K562 (cell line): ENCODE measurements around the gene TRAPPC1. TPM values are rescaled to one million over a fixed set of nuclear protein-coding genes. Genes with fewer than 3 reads are reported as not detected.

Source experiments
- ATAC-seq: fragments of 200-7000 bp; cut with Tn5 transposase; 3 replicates; pipeline ENCODE4 v1.9.1; 2020; ENCODE audit warnings: moderate library complexity
- BruUV-seq: library from RNA; stranded (reverse); fragments of 400-500 nt; replicated peaks from 2 replicates; lab custom pipeline; 2021; lab: Mats Ljungman, UMichigan
- CTCF ChIA-PET: fragments of 300-600 bp; formaldehyde crosslinking; extraction: SDS; loops from one replicate; lab custom pipeline; 2021; ENCODE audit warnings: low intra/inter-chr PET ratio; lab: Yijun Ruan, JAX
- POLR2A ChIA-PET: fragments of 300-600, 350-650 bp; sonication (Branson Sonifier 250); formaldehyde crosslinking; extraction: SDS; loops from one replicate; lab custom pipeline; 2021; ENCODE audit warnings: antibody characterized with exemption, inconsistent platforms; lab: Yijun Ruan, JAX
- DNase-seq, 4 experiments: peaks; one replicate each; pipeline versions ENCODE4 v3.0.0 to v3.0.0-alpha.2; 2011 to 2018; ENCODE audit warnings: low spot score in 3 of 4, mixed read lengths in 3 of 4; ENCODE audit errors: extremely low read depth in 1 of 4
- FAIRE-seq: peaks from 2 replicates; lab custom pipeline; 2011; peaks lifted over from hg19 to GRCh38; lab: Jason Lieb, UNC
- H2AFZ ChIP-seq: 2 replicates; pipeline ENCODE4 v1.6.0; 2011; ENCODE audit warnings: low read depth, low read length, control low read depth, inconsistent platforms
- H3K27ac ChIP-seq: fragments of 200-600 bp; 3 replicates; pipeline ENCODE4 v1.8.0; 2011; ENCODE audit warnings: low read depth, mild to moderate bottlenecking, control low read depth, inconsistent platforms, low read length, moderate library complexity, mixed read lengths; ENCODE audit errors: extremely low read depth
- H3K27me3 ChIP-seq, 2 experiments: fragments of 300-600 bp in 1 of 2; 2 replicates in 1 of 2; 3 replicates in 1 of 2; pipeline versions ENCODE4 v1.6.0 to v1.8.0; 2011; ENCODE audit warnings: inconsistent platforms in 2 of 2, low read length in 2 of 2, mild to moderate bottlenecking in 1 of 2, mixed read lengths in 1 of 2, moderate library complexity in 1 of 2; ENCODE audit not compliant: control insufficient read depth in 2 of 2, insufficient read depth in 2 of 2
- H3K36me3 ChIP-seq: fragments of 300-600 bp; 3 replicates; pipeline ENCODE4 v1.8.0; 2011; ENCODE audit warnings: mild to moderate bottlenecking, low read length, inconsistent platforms; ENCODE audit not compliant: control insufficient read depth, insufficient read depth
- H3K4me1 ChIP-seq, 2 experiments: fragments of 200-600 bp in 1 of 2; replicated peaks in 1 of 2; 2 replicates in 1 of 2; 3 replicates in 1 of 2; pipeline versions ENCODE4 v1.5.1 to v1.8.0; 2011; ENCODE audit warnings: inconsistent platforms in 2 of 2, low read length in 2 of 2, mild to moderate bottlenecking in 1 of 2, mixed read lengths in 1 of 2, moderate library complexity in 1 of 2; ENCODE audit not compliant: control insufficient read depth in 2 of 2, insufficient read depth in 2 of 2
- H3K4me2 ChIP-seq: 2 replicates; pipeline ENCODE4 v1.6.1; 2011; ENCODE audit warnings: low read length, control low read depth, inconsistent platforms, mixed read lengths; ENCODE audit not compliant: insufficient read depth
- H3K4me3 ChIP-seq: fragments of 200-600 bp; sonication (generic), shearing (Covaris generic); 2 replicates; pipeline ENCODE4 v1.5.1; 2016; ENCODE audit warnings: control low read depth, inconsistent platforms
- H3K79me2 ChIP-seq: fragments of 200-600 bp; 3 replicates; pipeline ENCODE4 v1.8.0; 2011; ENCODE audit warnings: low read length, inconsistent platforms; ENCODE audit not compliant: control insufficient read depth, insufficient read depth
- H3K9ac ChIP-seq, 2 experiments: 2 replicates each; pipeline versions ENCODE4 v1.6.0 to v1.6.1; 2011; ENCODE audit warnings: low read depth in 2 of 2, low read length in 2 of 2, control low read depth in 1 of 2, inconsistent platforms in 1 of 2, mild to moderate bottlenecking in 1 of 2, mixed read lengths in 1 of 2; ENCODE audit not compliant: insufficient read depth in 1 of 2
- H3K9me1 ChIP-seq: one replicate; pipeline ENCODE4 v1.6.0; 2011; ENCODE audit warnings: inconsistent platforms, mild to moderate bottlenecking, low read length, moderate library complexity; ENCODE audit not compliant: control insufficient read depth, insufficient read depth
- H3K9me3 ChIP-seq: replicated peaks from 2 replicates; pipeline ENCODE4 v1.5.1; 2011; ENCODE audit warnings: low read depth, low read length, inconsistent platforms; ENCODE audit not compliant: control insufficient read depth, insufficient read depth
- H4K20me1 ChIP-seq: replicated peaks from 2 replicates; pipeline ENCODE4 v1.6.1; 2011; ENCODE audit warnings: low read length, inconsistent platforms, mixed read lengths; ENCODE audit not compliant: control insufficient read depth, insufficient read depth
- CHD2 ChIP-seq: IDR thresholded peaks from 2 replicates; pipeline ENCODE4 v1.6.1; 2011; ENCODE audit warnings: low read depth, low read length
- ERF ChIP-seq: fragments of 450-650 bp; formaldehyde crosslinking; IDR thresholded peaks from 2 replicates; pipeline ENCODE4 v1.4.0; 2020; ENCODE audit warnings: mild to moderate bottlenecking, mixed read lengths
- KAT7 ChIP-seq: sonication (generic); formaldehyde crosslinking; IDR thresholded peaks from 2 replicates; pipeline ENCODE4 v1.8.0; 2022; ENCODE audit warnings: missing genetic modification reagents, mild to moderate bottlenecking, borderline replicate concordance
- MAFF ChIP-seq: IDR thresholded peaks from 2 replicates; pipeline ENCODE4 v1.6.1; 2012; ENCODE audit warnings: low read length, improper control_type of control experiment
- PHB2 ChIP-seq: fragments of 450-650 bp; IDR thresholded peaks from 2 replicates; pipeline ENCODE4 v1.6.1; 2017; ENCODE audit warnings: low read depth
- SNIP1 ChIP-seq: fragments of 450-650 bp; IDR thresholded peaks from 2 replicates; pipeline ENCODE4 v1.7.1; 2017; ENCODE audit warnings: low read depth, mild to moderate bottlenecking
- WGBS: fragments of 100-300 bp; shearing (Covaris generic); methylation state at CpG from one replicate; pipeline ENCODE4 v1.1.6; 2016; ENCODE audit warnings: low coverage, mixed read lengths; ENCODE audit not compliant: insufficient coverage; ENCODE audit errors: missing lambda C conversion rate; 5-methylcytosine and 5-hydroxymethylcytosine counted together
- in situ Hi-C: fragments of 300-500 bp; cut with MboI; formaldehyde crosslinking; loops from 4 replicates; pipeline ENCODE4 v1.15.0; 2018; ENCODE audit warnings: inconsistent platforms, mixed read lengths
- intact Hi-C: fragments of 100-400 bp; cut with micrococcal nuclease; formaldehyde crosslinking; loops from 2 replicates; pipeline ENCODE4 v1.14.2; 2022
- polyA plus RNA-seq, 8 experiments: library from polyadenylated mRNA; depleted of rRNA in 4 of 8; stranded (reverse) in 5 of 8; unstranded in 3 of 8; fragments of >200 nt; fragmentation: Nextera tagmentation in 2 of 8; fragmentation: Illumina TruSeq in 1 of 8; extraction: Ambion mirVana in 2 of 8; extraction: Trizol in 1 of 8; gene quantifications; 2 replicates each; pipeline versions ENCODE4 v1.2.1 to v1.2.3, GENCODE V29; 2011 to 2014; ENCODE audit warnings: inconsistent platforms in 1 of 8, missing spikeins in 1 of 8
- total RNA-seq, 7 experiments: library from RNA; depleted of rRNA in 6 of 7; stranded (reverse); fragments of >200 nt in 6 of 7; fragmentation: Illumina TruSeq in 2 of 7; extraction: Trizol in 2 of 7; gene quantifications; 2 replicates each; pipeline versions ENCODE4 v1.2.1 to v1.2.3, GENCODE V29; 2011 to 2021; ENCODE audit warnings: low replicate concordance in 1 of 7
- TF ChIP-seq, protein P1 (sequence below): sonication (generic); formaldehyde crosslinking; IDR thresholded peaks from 2 replicates; pipeline ENCODE4 v1.8.0; 2023; ENCODE audit warnings: mild to moderate bottlenecking, missing genetic modification reagents

Gene TRAPPC1
- total and polyA plus RNA-seq, 9 of the 15 experiments (the other 6 are each of a cell fraction or from before 2014, with no cell fraction given), result 11.7 to 82.8 (median 36.2) TPM

DNA sequence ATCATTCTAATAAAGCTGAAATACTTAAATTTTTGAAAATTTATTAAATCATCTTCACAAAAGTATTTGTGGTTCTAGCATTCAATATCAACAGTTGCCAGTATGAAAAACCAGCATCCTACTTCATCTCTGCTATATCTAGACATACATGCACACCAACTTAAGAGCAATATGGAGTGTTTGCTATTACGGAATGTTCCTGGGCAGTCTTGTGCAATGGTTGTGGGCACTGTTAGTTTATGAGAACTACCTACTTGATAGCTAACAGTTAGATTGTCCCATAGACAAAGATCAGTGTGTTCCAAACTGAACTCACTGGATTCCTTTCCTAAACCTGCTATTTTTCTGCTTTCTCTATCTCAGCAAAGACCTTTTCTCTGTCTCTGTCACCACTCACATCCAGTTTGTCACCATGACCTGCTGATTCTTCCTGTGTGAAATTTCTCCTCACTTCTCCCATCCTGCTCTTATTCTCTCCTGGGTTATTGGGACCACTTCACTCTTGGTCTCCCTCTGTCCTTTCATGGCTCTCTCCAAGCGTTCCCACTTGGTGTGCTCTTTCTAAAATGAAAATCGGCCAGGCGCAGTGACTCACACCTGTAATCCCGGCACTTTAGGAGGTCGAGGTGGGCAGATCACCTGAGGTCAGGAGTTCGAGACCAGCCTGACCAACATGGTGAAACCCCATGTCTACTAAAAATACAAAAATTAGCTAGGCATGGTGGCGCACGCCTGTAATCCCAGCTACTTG lies 27.9 kb upstream of the TRAPPC1 start:
- Histone ChIP-seq H3K9me3 (no peaks in the 10 kb centered on the region), H3K4me3 (no peak overlapping the region), H3K9ac (no peak overlapping the region), H3K36me3 (no peaks in the 10 kb centered on the region), H3K79me2 (no peaks in the 10 kb centered on the region), H3K4me2 (no peak overlapping the region), H3K9me1 (no peaks in the 10 kb centered on the region), H2AFZ (no peak overlapping the region), H3K27ac (no peak overlapping the region), H3K4me1 (no peaks in the 10 kb centered on the region; a peak in 1 of 5 replicates), H4K20me1 (no peaks in the 10 kb centered on the region), H3K27me3 (peaks cover 3 to 5% of the 10 kb centered on the region in 2 experiments; a peak in 2 of 5 replicates)
- FAIRE-seq, result no peak
- no peak for DNase-seq
- in situ Hi-C loops (no loop called here), intact Hi-C loops (no loop called here)
- TF ChIP-seq, protein P1, sequence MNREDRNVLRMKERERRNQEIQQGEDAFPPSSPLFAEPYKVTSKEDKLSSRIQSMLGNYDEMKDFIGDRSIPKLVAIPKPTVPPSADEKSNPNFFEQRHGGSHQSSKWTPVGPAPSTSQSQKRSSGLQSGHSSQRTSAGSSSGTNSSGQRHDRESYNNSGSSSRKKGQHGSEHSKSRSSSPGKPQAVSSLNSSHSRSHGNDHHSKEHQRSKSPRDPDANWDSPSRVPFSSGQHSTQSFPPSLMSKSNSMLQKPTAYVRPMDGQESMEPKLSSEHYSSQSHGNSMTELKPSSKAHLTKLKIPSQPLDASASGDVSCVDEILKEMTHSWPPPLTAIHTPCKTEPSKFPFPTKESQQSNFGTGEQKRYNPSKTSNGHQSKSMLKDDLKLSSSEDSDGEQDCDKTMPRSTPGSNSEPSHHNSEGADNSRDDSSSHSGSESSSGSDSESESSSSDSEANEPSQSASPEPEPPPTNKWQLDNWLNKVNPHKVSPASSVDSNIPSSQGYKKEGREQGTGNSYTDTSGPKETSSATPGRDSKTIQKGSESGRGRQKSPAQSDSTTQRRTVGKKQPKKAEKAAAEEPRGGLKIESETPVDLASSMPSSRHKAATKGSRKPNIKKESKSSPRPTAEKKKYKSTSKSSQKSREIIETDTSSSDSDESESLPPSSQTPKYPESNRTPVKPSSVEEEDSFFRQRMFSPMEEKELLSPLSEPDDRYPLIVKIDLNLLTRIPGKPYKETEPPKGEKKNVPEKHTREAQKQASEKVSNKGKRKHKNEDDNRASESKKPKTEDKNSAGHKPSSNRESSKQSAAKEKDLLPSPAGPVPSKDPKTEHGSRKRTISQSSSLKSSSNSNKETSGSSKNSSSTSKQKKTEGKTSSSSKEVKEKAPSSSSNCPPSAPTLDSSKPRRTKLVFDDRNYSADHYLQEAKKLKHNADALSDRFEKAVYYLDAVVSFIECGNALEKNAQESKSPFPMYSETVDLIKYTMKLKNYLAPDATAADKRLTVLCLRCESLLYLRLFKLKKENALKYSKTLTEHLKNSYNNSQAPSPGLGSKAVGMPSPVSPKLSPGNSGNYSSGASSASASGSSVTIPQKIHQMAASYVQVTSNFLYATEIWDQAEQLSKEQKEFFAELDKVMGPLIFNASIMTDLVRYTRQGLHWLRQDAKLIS (CRISPR knock-in tag), result no peak
- TF ChIP-seq KAT7 (CRISPR knock-in tag), result no peak
- TF ChIP-seq CHD2, result no peak
- no peak for TF ChIP-seq SNIP1
- TF ChIP-seq ERF (CRISPR knock-in tag), result no peak
- TF ChIP-seq PHB2, result no peak
- TF ChIP-seq MAFF, result no peak
- BruUV-seq, result no TSS peak
- ChIA-PET POLR2A (no interaction called here), CTCF (no interaction called here)
- ATAC-seq, result no peak
- 7% methylated on average over 8 of the region's 9 CpGs for WGBS
